ENCODE measurements around the gene ZAR1. TPM values are rescaled to one million over a fixed set of nuclear protein-coding genes. Genes with fewer than 3 reads are reported as not detected.

The ZAR1 gene
- polyA plus RNA-seq, 5 donors = not detected

GRCh38 chr4:48489683-48490011 is 405 bp upstream of the ZAR1 start:
- DNase-seq = no peak

DNA sequence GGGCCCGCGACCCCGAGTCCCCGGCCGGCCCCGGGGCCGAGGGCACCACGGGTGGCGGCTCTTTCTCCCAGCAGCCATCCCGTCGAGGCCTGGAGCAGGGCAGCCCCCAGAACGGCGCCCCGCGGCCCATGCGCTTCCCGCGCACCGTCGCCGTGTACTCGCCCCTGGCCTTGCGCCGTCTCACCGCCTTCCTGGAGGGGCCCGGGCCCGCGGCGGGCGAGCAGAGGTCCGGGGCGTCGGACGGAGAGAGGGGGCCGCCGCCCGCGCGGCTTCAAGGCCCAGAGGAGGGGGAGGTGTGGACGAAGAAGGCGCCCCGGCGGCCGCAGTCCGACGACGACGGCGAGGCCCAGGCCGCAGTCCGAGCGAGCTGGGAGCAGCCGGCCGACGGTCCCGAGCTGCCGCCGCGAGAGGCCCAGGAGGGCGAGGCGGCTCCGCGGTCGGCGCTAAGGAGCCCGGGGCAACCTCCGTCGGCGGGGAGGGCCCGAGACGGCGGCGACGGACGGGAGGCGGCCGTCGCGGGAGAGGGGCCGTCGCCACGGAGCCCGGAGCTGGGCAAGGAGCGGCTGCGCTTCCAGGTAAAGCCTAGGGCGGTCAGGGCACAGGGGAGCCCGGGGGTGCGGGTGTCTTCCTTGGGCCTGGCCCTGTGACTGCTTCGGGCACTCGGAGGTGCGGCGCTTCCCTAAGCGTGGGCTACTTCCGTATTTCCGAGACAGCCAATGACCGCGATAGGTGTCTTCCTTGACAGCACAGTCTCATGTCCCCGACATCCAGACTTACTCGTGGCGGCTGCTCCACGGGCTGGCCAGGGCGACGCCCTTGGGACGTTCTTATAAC is 845 bp downstream of the ZAR1 start:
- DNase-seq = no peak

DNA sequence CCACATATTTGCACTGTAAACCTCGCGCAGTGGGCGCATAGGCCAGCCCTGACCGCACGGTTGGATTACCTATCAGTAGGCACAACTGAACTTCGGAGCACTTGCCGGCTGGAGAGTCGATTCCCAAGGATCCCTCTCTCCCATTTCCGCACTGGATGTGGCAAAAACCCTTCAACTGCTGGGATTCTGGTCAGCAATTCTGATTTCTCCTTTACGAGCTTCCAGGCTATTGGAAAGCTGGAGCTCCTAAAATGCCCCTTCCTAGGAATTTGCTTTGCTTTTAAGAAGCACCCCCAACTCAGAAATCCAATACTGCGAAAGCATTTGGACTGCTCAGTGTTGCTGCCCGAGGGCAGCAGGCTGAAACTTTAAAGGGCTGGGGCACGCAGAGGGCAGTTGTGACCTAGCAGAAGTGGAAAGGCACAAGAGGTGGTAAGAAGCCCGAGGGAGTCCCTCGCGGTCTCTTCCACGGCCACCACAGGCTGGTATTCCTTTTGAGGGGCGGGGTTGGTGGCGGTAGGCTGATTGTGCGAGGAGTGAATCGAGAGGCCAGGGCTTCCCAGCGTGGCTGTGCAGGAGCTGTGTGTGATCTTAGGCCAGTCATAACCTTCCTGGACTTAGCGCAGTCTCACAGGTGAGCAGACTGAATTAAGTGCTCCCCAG is 1.6 kb downstream of the ZAR1 start:
- no peak for DNase-seq

DNA sequence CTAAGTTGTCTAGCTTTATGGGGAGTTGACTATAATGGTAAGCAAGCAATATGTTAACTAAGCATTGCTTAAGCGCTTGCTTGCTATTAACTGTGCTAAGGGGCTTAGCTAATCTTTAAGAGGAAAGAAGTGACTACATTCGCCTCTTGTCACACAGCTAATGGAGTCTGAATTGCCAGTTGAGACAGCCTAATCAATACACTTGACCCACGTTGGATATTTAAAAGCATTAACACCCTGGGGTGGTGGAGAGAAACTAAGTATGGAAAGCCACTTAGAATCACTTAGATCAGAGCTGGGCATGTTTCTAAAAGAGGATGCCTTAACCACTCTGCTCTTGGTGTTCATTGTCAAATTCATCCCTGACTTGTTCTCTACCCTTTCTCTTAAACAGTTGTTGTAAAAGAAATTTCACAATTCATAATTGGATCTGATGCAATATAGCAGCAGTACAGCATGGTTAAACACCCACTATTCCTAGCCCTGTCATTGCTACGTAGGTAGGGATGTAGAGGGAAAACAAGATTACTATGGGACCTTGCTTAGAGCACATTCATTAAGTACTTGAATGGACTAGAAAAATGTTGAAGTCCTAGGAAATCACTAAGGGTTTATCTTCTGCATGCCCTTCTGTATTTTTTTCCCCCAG is 3.5 kb downstream of the ZAR1 start:
- DNase-seq = no peak

DNA sequence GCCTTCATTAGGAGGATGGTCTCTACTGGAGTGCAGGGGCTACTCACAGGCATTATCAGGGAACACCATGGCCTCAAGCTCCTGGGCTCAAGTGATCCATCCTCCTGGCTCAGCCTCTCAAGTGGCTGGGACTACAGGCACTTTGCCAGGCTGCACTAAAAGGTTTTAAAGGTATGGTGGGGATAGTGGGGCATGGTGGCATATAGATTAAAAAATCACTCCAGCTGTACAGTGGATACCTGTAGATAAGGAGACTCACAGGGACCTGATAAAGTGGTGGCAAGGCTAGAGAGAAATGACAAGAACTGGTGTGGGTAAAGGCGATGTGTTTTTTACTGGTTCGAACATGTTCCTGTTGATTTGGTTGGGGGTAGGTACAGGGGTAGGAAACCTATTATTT is 5.9 kb downstream of the ZAR1 start:
- no peak for DNase-seq

DNA sequence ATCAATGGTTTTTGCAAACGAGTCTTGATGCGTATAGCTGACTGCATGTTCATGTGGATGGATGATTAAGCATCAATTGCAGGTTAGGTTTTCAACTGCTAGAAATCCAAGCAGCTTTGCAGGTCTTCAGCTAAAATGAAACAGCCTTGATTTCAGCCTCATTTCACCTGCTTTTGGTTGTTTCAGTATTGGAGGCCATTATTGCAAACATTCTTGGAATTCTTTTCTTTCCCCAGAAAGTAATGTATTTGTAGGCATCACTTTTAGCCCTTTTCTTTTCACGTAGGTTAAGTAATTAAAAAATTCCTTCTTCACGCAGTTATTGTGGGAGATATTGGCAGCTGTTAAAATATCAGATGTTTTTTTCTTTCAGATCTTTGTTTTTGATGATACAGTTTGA is 8.8 kb downstream of the ZAR1 start:
- no peak for DNase-seq

DNA sequence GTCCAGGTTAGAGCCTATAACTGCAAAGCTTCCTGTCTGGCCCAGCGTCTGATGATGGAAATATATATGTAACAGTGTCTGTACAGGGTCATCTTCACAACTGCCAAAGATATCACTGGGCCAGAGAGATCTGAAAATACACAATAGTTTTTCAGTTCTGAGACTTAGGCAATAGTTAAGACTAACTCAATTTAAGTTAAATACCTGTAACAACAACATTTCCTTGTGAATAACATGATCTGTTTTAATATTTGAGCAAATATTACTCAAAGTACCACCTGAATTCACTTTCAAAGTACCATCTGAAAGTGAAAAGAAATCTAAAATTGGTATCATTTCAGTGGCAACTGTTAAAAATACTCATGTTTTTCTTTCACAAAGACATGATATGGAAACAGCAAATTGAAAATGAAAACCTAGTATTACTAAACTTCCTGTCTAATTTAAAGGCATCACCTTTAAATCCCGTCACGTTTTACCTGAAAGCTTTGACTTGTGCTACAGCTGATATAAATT is 9.6 kb downstream of the ZAR1 start:
- no peak for DNase-seq

DNA sequence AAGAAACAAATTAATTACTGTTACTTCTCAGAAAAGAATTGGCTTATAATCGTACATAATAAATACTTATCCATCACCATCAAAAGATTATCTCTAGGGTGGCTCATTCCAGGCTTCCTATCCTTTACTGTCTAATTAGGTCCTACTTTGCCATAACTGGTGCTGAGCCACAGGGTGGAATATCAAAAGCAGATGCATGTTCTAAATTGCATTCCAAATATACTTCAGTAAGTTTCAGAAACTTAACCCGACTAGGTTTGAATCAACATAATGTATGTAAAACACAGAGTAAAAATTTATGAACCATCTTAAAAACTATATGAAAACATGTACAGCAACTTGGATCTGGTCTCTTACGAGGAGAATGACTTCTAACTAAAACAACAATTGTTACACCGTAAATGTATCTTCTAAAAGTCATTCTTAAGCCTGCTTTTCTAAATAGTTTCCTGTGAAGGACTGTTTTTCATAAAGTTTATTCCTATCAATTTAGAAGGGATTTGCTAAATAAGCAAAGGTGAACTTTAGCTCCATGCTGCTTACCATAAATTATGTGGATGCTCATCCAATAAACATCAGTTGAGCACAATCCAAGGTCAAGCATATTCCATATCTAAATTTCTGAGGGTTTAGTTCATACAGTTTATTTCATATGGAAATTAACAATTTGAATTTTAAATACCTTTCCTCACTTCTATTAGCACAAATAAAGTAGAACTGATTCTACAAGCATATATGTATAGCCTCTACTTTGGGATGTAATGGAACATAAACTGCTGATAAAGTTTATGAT is 13.4 kb downstream of the ZAR1 start:
- no peak for DNase-seq

DNA sequence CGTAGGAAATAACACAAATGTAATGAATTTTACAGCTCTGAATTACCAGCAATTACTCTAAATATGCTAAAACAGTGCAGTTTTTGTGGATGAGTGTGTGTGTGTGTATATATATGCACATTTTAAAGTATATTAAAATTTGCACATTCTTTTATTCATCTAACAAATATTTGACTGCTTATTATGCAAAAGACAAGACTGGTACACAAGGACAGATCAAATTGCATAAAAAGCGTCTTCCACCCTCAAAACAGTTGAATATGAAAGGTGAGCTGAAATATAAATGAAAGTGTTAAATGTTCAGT is 13.9 kb downstream of the ZAR1 start:
- no peak for DNase-seq

DNA sequence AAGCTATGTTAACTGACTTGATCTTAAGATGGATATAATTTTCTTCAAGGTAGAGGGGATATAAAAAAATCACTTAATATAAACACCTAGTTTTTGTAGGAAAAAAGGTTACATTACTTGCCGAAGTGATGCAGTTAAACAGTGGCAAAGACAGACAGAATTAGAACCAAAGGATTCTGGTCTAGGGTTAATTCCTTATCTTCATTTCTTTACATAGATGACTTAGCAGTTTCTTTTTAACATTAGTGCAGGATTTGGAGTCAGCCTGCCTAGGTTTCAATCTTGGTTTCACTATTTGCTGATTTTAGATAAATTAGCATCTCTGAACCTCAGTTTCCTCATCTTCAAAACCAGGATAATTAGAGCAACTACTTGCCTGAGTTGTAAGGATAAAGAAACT is 14.3 kb downstream of the ZAR1 start:
- DNase-seq = no peak

GRCh38 chr4:48506716-48507115 is 16.7 kb downstream of the ZAR1 start:
- no peak for DNase-seq

GRCh38 chr4:48509543-48509942 is 19.5 kb downstream of the ZAR1 start:
- no peak for DNase-seq

DNA sequence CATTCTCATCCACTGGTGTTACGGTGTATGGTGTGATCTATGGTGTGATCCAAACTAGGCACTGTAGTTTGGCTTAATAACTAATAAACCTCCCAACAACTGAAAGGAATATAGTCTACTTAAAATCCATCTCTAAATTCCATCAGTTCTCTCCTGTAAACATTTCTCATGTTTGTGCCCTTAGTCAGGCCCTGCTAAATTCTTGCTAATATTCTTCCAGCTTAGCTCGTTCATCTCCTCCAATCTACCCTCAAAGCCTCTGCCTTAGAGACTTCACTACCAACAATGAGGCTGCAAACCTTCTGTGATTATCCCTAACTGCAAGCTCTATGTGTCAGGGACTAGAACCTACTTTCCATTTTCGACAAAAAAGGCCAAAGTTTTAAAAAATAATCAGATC is 28.1 kb downstream of the ZAR1 start:
- no peak for DNase-seq

DNA sequence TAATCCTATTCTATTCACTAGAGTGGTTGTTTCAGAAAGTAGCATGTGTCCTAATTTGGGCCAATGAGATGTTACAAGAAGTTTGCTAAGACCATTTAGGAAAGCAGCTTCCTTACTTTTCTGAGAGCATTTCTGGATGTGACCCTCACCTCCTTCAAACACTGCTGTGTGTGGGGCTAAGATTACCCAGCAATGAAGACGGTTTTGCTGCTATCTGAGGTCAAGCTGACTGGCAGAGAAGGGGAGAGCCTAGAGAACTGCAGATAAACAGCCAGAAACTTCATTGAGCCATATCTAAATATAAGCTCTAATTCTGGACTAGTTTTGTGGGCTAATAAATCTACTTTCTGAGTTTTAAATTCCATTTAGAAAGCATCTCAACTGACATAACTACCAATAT is 36.4 kb downstream of the ZAR1 start:
- DNase-seq = no peak

GRCh38 chr4:48538358-48538757 is 48.3 kb downstream of the ZAR1 start:
- DNase-seq = no peak

DNA sequence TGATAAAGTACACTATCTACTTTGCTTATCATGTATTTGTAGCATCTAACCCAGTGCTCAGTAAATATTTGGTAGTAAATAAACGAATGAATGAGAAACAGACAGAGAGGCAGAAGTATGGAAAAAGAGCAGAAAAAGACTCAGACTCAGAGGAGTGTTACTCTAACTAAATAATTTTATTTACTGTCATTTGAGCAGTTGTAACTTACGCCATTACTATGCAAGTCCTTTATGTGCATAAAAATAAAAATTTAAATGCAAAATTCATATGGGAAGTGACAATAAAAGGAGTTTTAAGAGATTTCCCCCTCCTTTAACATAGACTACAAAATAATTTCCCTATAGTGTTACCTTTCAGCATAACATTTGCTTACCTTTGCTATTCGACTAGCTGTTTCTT is 49.5 kb downstream of the ZAR1 start:
- no peak for DNase-seq

GRCh38 chr4:48542888-48543287 is 52.8 kb downstream of the ZAR1 start:
- DNase-seq = no peak

DNA sequence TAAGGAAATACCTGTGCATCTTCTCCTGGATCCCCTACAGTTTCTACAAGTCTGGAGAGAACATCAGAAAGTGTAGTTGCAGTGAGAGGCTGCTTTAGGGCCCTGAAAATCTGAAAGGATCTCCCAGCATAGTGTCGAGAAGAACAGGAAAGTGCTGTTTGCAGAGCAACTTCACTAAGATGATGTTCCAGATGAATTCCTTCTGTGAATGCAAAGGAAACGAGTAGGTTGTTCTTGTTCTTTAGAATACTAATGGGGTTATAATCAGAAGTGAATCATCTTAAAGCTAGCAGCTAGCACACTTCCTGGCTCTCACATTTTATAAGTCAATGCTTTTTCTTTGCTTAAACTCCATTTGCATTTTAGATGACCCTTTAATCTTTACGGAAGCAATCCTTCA is 53.7 kb downstream of the ZAR1 start:
- no peak for DNase-seq
